Measurements from ENCODE around the gene C11orf91.

C11orf91 gene

DNA sequence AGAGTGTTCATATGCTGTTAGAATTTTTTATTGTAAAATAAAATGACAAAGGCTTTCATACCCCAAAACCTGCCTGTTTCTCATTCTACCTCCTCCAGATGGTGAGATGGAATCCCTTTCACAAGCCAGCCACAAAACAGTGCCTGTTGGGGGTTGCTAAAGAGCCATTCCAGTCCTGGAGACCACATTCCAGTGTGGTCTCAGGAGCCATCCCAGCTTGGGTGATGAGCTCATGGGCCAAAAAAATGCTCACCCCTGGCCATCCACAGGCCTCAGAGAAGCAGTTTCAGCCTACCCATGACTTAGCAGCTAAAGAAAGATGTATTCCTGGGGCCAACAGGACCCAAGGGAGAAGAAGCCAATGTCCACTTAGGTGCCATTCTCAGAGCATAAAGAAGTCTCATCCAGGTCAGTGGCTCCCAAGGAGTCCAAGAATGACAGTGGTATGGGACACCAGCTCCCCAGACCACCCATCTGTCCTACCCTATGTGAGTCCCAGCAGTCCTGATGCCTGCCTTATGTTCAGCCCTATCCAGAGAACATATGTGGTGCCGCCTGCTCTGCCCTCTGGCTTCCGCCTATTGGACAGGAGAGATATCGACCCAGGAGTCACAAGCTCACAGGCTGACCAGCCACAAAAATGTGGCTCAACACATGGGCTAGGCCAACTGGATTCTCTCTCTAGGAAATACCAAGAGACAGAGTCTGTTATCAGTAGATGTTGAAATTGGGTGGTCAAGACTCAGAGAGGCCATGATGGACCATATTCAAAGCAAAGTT lies 26.4 kb downstream of the C11orf91 start:
- Histone ChIP-seq H3K9me3 (ENCODE audit: severe bottlenecking) (no peaks in the 10 kb centered on the region), H3K27ac (ENCODE audit: poor library complexity, severe bottlenecking) (no peak overlapping the region), H3K4me3 (ENCODE audit: severe bottlenecking) (no peak overlapping the region), H3K36me3 (ENCODE audit: low read depth) (no peaks in the 10 kb centered on the region), H3K4me1 (ENCODE audit: insufficient read depth, poor library complexity, severe bottlenecking) (peaks cover 2% of the 10 kb centered on the region), H3K27me3 (ENCODE audit: insufficient read depth, poor library complexity, severe bottlenecking) (no peaks in the 10 kb centered on the region)
- DNase-seq (ENCODE audit: low spot score) = no peak
- TF ChIP-seq, protein P1, sequence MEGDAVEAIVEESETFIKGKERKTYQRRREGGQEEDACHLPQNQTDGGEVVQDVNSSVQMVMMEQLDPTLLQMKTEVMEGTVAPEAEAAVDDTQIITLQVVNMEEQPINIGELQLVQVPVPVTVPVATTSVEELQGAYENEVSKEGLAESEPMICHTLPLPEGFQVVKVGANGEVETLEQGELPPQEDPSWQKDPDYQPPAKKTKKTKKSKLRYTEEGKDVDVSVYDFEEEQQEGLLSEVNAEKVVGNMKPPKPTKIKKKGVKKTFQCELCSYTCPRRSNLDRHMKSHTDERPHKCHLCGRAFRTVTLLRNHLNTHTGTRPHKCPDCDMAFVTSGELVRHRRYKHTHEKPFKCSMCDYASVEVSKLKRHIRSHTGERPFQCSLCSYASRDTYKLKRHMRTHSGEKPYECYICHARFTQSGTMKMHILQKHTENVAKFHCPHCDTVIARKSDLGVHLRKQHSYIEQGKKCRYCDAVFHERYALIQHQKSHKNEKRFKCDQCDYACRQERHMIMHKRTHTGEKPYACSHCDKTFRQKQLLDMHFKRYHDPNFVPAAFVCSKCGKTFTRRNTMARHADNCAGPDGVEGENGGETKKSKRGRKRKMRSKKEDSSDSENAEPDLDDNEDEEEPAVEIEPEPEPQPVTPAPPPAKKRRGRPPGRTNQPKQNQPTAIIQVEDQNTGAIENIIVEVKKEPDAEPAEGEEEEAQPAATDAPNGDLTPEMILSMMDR (IDR thresholded peaks at IDR 0.05; ENCODE audit: poor library complexity, severe bottlenecking) = no peak
- no peak for ATAC-seq (ENCODE audit: low read depth)

DNA sequence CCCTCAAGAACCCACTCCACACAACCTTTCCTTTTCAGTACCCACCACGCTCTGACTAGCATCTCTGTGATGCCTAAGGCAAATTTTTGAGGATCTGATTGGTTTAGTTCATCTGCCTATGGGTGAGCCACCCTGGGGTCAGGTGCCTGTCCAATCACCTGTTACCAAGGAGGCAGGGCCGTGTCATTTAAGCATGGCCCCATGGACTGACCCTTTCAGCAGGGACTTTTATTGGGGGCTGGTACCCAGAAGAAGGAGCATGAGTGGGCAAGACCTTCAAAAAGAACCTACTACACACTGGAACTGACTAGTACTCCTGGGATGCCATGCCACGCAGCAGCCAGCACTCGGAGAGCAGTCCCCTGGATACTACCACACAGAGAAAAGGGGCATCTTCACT lies 28.4 kb downstream of the C11orf91 start:
- TF ChIP-seq, protein P1 (IDR thresholded peaks at IDR 0.05; ENCODE audit: poor library complexity, severe bottlenecking) = no peak
- Histone ChIP-seq H3K4me3 (ENCODE audit: severe bottlenecking) (no peak overlapping the region), H3K4me1 (ENCODE audit: insufficient read depth, poor library complexity, severe bottlenecking) (peaks cover 2% of the 10 kb centered on the region), H3K9me3 (ENCODE audit: severe bottlenecking) (no peaks in the 10 kb centered on the region), H3K36me3 (ENCODE audit: low read depth) (no peaks in the 10 kb centered on the region), H3K27ac (ENCODE audit: poor library complexity, severe bottlenecking) (no peak overlapping the region), H3K27me3 (ENCODE audit: insufficient read depth, poor library complexity, severe bottlenecking) (no peaks in the 10 kb centered on the region)
- DNase-seq (ENCODE audit: low spot score) = no peak
- ATAC-seq (ENCODE audit: low read depth) = no peak

DNA sequence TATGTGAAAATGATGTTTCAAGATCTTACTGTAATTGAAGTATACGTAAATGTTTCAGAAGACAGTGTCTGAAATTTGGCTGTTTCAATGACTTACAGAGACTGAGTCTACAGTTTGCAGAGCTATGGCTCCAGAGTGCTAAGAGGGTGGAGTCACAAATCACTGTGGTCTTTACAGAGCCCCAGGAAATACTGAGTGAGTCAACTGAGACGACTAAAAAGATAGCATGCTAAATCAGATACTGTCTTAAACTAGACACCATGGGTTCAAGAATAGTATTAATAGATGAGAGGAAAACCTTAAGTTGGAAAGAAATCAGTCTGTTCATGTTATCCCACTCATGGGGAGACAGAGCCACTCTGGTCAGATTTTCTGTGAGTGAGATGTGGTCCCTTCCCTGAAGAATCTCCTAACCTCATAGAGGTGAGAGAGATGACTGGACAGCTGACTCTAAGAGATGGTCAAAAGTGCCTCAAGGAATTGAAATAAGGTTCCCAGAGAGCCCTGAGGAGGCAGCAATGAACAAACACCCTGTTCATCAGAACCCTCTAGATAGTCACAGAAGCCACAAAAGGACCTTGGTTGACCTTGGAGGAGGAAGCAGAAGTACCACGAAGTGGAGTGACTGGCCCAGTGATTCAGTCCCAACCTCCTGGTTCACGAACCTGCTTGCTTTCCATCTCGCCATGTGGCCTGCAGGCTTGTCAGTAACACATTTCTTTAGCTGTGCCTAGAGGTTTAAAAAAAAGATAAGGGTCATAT lies 30.2 kb downstream of the C11orf91 start:
- peaks cover 2% of the 10 kb centered on the region for H3K4me1 ChIP-seq (ENCODE audit: insufficient read depth, poor library complexity, severe bottlenecking)
- H3K27ac ChIP-seq (ENCODE audit: poor library complexity, severe bottlenecking) = no peak overlapping the region
- ATAC-seq (ENCODE audit: low read depth) (peak; percentile 55; the same call in 1 of the 3 replicates), DNase-seq (ENCODE audit: low spot score) (no peak)
- H3K9me3 ChIP-seq (ENCODE audit: severe bottlenecking) = no peaks in the 10 kb centered on the region
- H3K36me3 ChIP-seq (ENCODE audit: low read depth) = no peaks in the 10 kb centered on the region
- H3K4me3 ChIP-seq (ENCODE audit: severe bottlenecking) = no peak overlapping the region
- TF ChIP-seq, protein P1 (IDR thresholded peaks at IDR 0.05; ENCODE audit: poor library complexity, severe bottlenecking) = no peak
- no peaks in the 10 kb centered on the region for H3K27me3 ChIP-seq (ENCODE audit: insufficient read depth, poor library complexity, severe bottlenecking)

DNA sequence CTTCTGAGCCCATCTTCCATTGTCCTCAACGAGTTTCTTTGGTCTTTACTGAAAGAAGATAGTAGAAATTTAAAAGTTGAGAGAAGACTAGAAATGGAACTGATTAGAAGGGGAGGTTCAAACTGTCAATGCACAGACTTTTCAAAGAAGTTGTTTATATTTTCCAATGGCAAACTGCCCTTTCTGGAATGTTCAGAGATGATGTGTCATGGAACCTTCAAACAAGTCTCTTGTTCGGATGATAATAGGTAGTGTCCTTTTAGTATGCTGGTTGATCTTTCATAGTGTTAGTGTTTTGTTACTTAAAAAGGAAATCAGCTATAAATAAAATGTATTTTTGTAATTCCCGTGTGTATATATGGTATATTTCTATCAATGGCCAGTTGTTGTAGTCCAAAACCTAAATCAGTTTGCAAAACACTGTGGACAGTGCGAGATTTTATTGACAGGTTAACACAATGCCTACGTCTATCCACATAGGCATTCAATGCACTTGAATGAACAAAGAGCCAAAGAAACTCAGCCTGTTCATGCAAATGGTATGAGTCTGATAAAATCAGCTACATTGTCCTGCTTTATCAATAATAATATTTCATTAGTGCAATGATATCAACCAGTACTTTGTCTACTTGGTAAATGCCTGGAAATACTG lies 30.9 kb downstream of the C11orf91 start:
- no peak overlapping the region for H3K4me3 ChIP-seq (ENCODE audit: severe bottlenecking)
- H3K36me3 ChIP-seq (ENCODE audit: low read depth) = no peaks in the 10 kb centered on the region
- TF ChIP-seq, protein P1 (IDR thresholded peaks at IDR 0.05; ENCODE audit: poor library complexity, severe bottlenecking) = no peak
- no peak for ATAC-seq (ENCODE audit: low read depth)
- DNase-seq (ENCODE audit: low spot score) = no peak
- H3K27me3 ChIP-seq (ENCODE audit: insufficient read depth, poor library complexity, severe bottlenecking) = no peaks in the 10 kb centered on the region
- H3K27ac ChIP-seq (ENCODE audit: poor library complexity, severe bottlenecking) = no peak overlapping the region
- no peaks in the 10 kb centered on the region for H3K9me3 ChIP-seq (ENCODE audit: severe bottlenecking)
- peaks cover 2% of the 10 kb centered on the region for H3K4me1 ChIP-seq (ENCODE audit: insufficient read depth, poor library complexity, severe bottlenecking)

Data from RWPE2 (cell line).